Esophagus squamous epithelium (tissue), 5 donors: ENCODE measurements around the gene AKIRIN1. TPM values are rescaled to one million over a fixed set of nuclear protein-coding genes. Genes with fewer than 3 reads are reported as not detected.
A peak's percentile ranks its signal among the peaks of the same experiment; 100 is the strongest.

ENCODE experiments used
- DNase-seq: peaks from one replicate; lab custom pipeline; 2025; lab: John Stamatoyannopoulos, UW
- H3K27ac ChIP-seq, 4 donors: fragments of 200-600 bp; sonication (generic); one replicate each; pipeline ENCODE4 v1.5.1; 2016 to 2019; ENCODE audit warnings: mild to moderate bottlenecking in 1 of 4
- H3K27me3 ChIP-seq, 4 donors: fragments of 200-600 bp; sonication (generic); 1 replicate in 3 of 4; 2 replicates in 1 of 4; pipeline versions ENCODE4 v1.5.1 to v1.6.0; 2017 to 2021; ENCODE audit warnings: antibody characterized with exemption in 1 of 4
- H3K36me3 ChIP-seq, 3 donors: fragments of 200-600 bp; sonication (generic); one replicate each; pipeline ENCODE4 v1.5.1; 2016 to 2019
- H3K4me1 ChIP-seq, 3 donors: fragments of 200-600 bp; sonication (generic); one replicate each; pipeline ENCODE4 v1.5.1; 2017 to 2019
- H3K4me3 ChIP-seq, 4 donors: fragments of 200-600 bp; sonication (generic); 1 replicate in 3 of 4; 2 replicates in 1 of 4; pipeline ENCODE4 v1.5.1; 2016 to 2019; ENCODE audit warnings: mild to moderate bottlenecking in 2 of 4, moderate library complexity in 1 of 4
- H3K9me3 ChIP-seq, 3 donors: fragments of 200-600 bp; sonication (generic); one replicate each; pipeline ENCODE4 v1.5.1; 2016 to 2019
- POLR2A ChIP-seq, 4 donors: fragments of 450-650 bp; IDR thresholded peaks; one replicate each; pipeline ENCODE4 v1.6.1; 2017; ENCODE audit warnings: antibody characterized with exemption in 4 of 4, mild to moderate bottlenecking in 4 of 4, moderate library complexity in 3 of 4
- WGBS, 2 donors: methylation state at CpG; one replicate each; pipeline ENCODE4 v1.1.5; 2018; 5-methylcytosine and 5-hydroxymethylcytosine counted together
- intact Hi-C: fragments of 100-400 bp; cut with DNase I; formaldehyde crosslinking; loops from one replicate; pipeline ENCODE4 v1.15.0; 2022
- total RNA-seq, 4 donors: library from RNA; depleted of rRNA; stranded (reverse); fragments of >200 nt; gene quantifications; one replicate each; pipeline ENCODE4 v1.1.0, GENCODE V29; 2016
- TF ChIP-seq, protein P1 (sequence below), 6 experiments: fragments of 450-650 bp in 4 of 6; fragments of 200-600 bp in 2 of 6; sonication (generic) in 2 of 6; IDR thresholded peaks; one replicate each; pipeline ENCODE4 v1.5.1; 2016 to 2019; ENCODE audit warnings: antibody characterized with exemption in 6 of 6, mild to moderate bottlenecking in 4 of 6, moderate library complexity in 4 of 6
- donor health status: DM: yes; HTN: yes; CAD: no.

The AKIRIN1 gene
- total RNA-seq, 4 donors from 2014 or later: 23.5 to 30.0 (median 27.1) TPM

DNA sequence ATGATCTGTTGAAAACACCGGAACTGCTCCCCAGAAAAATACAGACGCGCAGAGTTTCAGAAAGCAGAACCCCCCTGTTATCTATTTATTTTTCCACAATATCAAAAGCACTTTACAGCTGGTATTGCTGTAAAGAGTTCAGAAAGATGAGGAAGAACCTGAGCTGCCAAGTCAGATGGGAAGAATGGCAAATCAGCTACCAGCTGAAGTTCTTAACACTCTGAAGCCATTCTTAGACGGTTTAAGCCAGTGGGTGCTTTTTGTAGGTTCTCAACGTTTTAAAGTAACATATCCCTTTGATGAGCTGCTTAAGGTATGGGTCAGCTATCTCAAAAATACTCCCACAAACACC, 714 bp upstream of the AKIRIN1 start:
- Histone ChIP-seq H3K36me3 (peaks cover 0 to 8% (median 0%) of the 10 kb centered on the region in 3 donors), H3K9me3 (no peaks in the 10 kb centered on the region), H3K27me3 (no peaks in the 10 kb centered on the region), H3K27ac (peak overlapping the region; percentile 95 to 99 (median 96)), H3K4me1 (peaks cover 8 to 42% (median 17%) of the 10 kb centered on the region in 3 donors), H3K4me3 (peak overlapping the region; percentile 90 to 100 (median 96))
- no peak for DNase-seq
- 45 to 46% methylated on average over 5 of the region's 5 CpGs for WGBS, 2 donors
- TF ChIP-seq POLR2A (IDR thresholded peaks at IDR 0.05): no peak
- TF ChIP-seq, protein P1, sequence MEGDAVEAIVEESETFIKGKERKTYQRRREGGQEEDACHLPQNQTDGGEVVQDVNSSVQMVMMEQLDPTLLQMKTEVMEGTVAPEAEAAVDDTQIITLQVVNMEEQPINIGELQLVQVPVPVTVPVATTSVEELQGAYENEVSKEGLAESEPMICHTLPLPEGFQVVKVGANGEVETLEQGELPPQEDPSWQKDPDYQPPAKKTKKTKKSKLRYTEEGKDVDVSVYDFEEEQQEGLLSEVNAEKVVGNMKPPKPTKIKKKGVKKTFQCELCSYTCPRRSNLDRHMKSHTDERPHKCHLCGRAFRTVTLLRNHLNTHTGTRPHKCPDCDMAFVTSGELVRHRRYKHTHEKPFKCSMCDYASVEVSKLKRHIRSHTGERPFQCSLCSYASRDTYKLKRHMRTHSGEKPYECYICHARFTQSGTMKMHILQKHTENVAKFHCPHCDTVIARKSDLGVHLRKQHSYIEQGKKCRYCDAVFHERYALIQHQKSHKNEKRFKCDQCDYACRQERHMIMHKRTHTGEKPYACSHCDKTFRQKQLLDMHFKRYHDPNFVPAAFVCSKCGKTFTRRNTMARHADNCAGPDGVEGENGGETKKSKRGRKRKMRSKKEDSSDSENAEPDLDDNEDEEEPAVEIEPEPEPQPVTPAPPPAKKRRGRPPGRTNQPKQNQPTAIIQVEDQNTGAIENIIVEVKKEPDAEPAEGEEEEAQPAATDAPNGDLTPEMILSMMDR (IDR thresholded peaks at IDR 0.05): no peak
- intact Hi-C loops: no loop called here

DNA sequence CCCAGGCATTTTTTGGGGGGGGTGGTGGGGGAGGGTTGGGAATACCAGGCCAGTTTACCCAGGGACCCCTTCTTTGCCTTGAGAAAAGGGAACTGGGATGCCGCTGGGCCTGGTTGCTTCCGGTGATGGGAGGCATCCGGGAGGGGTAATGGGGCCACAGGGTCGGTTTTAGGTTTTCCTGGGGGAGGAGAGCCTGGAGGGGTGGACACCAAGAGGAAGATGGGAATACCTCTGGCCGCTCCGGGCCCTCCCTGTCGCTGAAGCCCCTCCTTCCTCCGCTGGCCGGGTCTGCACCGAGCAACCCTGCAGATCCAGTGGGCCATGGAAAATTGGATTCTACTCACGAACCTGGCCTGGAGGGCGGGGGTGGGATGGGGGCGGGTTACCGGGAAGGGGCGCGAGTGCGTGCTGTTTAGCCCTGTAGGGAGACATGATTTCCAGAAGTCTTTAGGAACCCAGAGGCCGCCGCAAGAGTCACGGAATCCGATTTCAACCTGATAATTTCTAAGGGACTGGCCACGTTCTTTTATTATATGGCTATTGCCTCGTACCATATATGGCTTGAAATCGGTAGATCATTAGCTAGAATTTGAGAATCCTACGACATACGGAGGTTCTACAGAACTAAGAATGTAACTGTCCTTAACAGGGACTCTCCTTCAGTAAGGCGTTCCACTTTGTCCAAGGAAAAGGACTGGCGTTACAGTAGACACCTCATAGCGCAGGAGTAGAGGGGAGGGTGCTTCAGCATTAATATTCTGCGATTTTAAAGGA, 749 bp downstream of the AKIRIN1 start:
- Histone ChIP-seq H3K27ac (peak overlapping the region; percentile 95 to 99 (median 96)), H3K9me3 (no peaks in the 10 kb centered on the region), H3K4me3 (peak overlapping the region; percentile 90 to 100 (median 96)), H3K27me3 (no peaks in the 10 kb centered on the region), H3K4me1 (peaks cover 20 to 56% (median 22%) of the 10 kb centered on the region in 3 donors), H3K36me3 (peaks cover 0 to 8% (median 0%) of the 10 kb centered on the region in 3 donors)
- intact Hi-C loops: no loop called here
- no peak for DNase-seq
- TF ChIP-seq, protein P1 (IDR thresholded peaks at IDR 0.05): no peak
- no peak for TF ChIP-seq POLR2A (IDR thresholded peaks at IDR 0.05)
- WGBS, 2 donors: 0 to 1% methylated on average over 11 to 20 of the region's 30 CpGs

DNA sequence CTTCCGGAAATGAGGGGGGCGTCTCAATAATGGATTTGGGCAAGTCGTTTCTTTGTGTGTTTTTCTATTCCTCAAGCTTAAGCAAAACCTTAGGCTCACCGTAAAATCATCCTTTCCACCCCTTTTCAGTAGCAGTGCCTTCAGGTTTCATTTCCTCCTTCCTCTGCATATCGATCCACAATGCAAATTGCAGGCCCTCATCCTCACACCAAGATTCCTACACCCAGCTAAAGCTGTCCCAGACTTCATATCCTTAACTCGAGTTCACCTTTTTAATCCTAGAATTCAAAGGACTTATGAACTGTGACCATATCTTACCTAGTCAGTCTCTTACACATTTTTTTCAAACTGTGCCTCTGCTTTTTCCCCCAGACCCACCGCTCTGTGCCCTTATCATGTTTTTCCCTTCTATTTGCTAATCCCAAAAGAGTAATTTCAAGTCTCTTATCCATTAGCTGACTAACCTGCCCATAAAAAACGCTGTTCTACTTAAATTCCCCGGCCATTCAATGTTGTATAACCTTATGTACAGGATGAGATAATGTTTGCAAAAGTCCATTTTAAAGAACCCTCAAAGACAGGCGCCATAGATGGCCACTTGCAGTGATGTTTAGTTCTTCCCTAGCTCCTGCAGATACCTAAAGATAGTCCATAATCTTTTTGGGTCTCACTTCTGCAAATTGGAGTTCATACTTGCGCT, 1.5 kb downstream of the AKIRIN1 start:
- Histone ChIP-seq H3K27me3 (no peaks in the 10 kb centered on the region), H3K36me3 (peaks cover 0 to 8% (median 0%) of the 10 kb centered on the region in 3 donors), H3K27ac (peak overlapping the region; percentile 95 to 99 (median 96)), H3K4me3 (peak overlapping the region; percentile 90 to 100 (median 96)), H3K9me3 (no peaks in the 10 kb centered on the region), H3K4me1 (peaks cover 28 to 64% (median 29%) of the 10 kb centered on the region in 3 donors)
- DNase-seq: no peak
- 17 to 20% methylated on average over 11 of the region's 11 CpGs for WGBS, 2 donors
- intact Hi-C loops: no loop called here
- TF ChIP-seq, protein P1 (IDR thresholded peaks at IDR 0.05): no peak
- TF ChIP-seq POLR2A (IDR thresholded peaks at IDR 0.05): no peak

DNA sequence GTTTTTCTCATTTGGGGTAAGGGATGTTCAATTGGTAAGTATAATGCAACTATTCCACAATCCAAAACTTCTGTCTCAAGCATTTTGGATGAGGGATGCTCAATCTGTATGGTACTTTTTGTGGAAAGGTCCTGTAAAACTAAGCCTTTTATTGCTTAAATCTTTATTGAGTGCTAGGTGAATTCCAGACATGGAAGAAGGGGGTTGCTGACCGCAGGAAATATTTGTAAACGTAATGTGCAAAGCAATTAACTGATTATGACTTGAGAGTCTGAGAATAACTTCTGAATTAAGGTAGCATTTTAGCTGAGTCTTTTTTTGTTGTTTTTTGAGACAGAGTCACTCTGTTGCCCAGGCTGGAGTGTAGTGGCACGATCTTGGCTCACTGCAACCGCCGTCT, 3.1 kb downstream of the AKIRIN1 start:
- Histone ChIP-seq H3K27me3 (no peaks in the 10 kb centered on the region), H3K4me1 (peaks cover 29 to 80% (median 35%) of the 10 kb centered on the region in 3 donors), H3K9me3 (no peaks in the 10 kb centered on the region), H3K4me3 (no peak overlapping the region), H3K27ac (no peak overlapping the region), H3K36me3 (peaks cover 0 to 20% (median 4%) of the 10 kb centered on the region in 3 donors)
- WGBS, 2 donors: 86 to 91% methylated on average over 5 of the region's 5 CpGs
- no peak for TF ChIP-seq POLR2A (IDR thresholded peaks at IDR 0.05)
- TF ChIP-seq, protein P1 (IDR thresholded peaks at IDR 0.05): no peak
- intact Hi-C loops: no loop called here
- no peak for DNase-seq
